NCI-H187 (cell line): ENCODE data around the gene LGALS9C.
"Not testable (repeated sequence)": the region's sequence is repeated elsewhere in the genome, so short reads cannot be mapped to it uniquely, and the experiment has no call there.

Experiments used
- DNase-seq, 2 experiments: peaks; one replicate each; lab custom pipeline; 2025; lab: John Stamatoyannopoulos, UW

LGALS9C gene

GRCh38 chr17:18478977-18479595 lies 2.5 kb downstream of the LGALS9C start:
- DNase-seq = not testable (repeated sequence)

GRCh38 chr17:18481775-18482174 lies 5.2 kb downstream of the LGALS9C start:
- not testable (repeated sequence) for DNase-seq

- DNase-seq = not testable (repeated sequence)
Measured at GRCh38 chr17:18485936-18486464, 9.4 kb downstream of the LGALS9C start.

GRCh38 chr17:18487633-18488032 lies 11.0 kb downstream of the LGALS9C start:
- not testable (repeated sequence) for DNase-seq

GRCh38 chr17:18488622-18489021 lies 12.0 kb downstream of the LGALS9C start:
- DNase-seq = not testable (repeated sequence)

GRCh38 chr17:18490016-18490415 lies 13.4 kb downstream of the LGALS9C start:
- not testable (repeated sequence) for DNase-seq

- not testable (repeated sequence) for DNase-seq
Measured at GRCh38 chr17:18492712-18493480, 16.3 kb downstream of the LGALS9C start.

GRCh38 chr17:18494250-18494768 lies 17.7 kb downstream of the LGALS9C start:
- DNase-seq = not testable (repeated sequence)

- not testable (repeated sequence) for DNase-seq
Measured at GRCh38 chr17:18497044-18497443, 20.5 kb downstream of the LGALS9C start.

GRCh38 chr17:18499100-18499499 lies 22.5 kb downstream of the LGALS9C start:
- not testable (repeated sequence) for DNase-seq

GRCh38 chr17:18499756-18500155 lies 23.2 kb downstream of the LGALS9C start:
- not testable (repeated sequence) for DNase-seq

GRCh38 chr17:18500281-18500680 lies 23.7 kb downstream of the LGALS9C start:
- not testable (repeated sequence) for DNase-seq

- not testable (repeated sequence) for DNase-seq
Measured at GRCh38 chr17:18500816-18501215, 24.2 kb downstream of the LGALS9C start.

- not testable (repeated sequence) for DNase-seq
Measured at GRCh38 chr17:18503221-18503620, 26.6 kb downstream of the LGALS9C start.

GRCh38 chr17:18507729-18508128 lies 31.1 kb downstream of the LGALS9C start:
- DNase-seq = not testable (repeated sequence)

- not testable (repeated sequence) for DNase-seq
Measured at GRCh38 chr17:18508667-18509066, 32.1 kb downstream of the LGALS9C start.

- DNase-seq = not testable (repeated sequence)
Measured at GRCh38 chr17:18521100-18521499, 44.5 kb downstream of the LGALS9C start.

GRCh38 chr17:18525015-18525414 lies 48.4 kb downstream of the LGALS9C start:
- not testable (repeated sequence) for DNase-seq

- not testable (repeated sequence) for DNase-seq
Measured at GRCh38 chr17:18526168-18526800, 49.7 kb downstream of the LGALS9C start.

- not testable (repeated sequence) for DNase-seq
Measured at GRCh38 chr17:18527354-18527753, 50.8 kb downstream of the LGALS9C start.

GRCh38 chr17:18528435-18528834 lies 51.8 kb downstream of the LGALS9C start:
- not testable (repeated sequence) for DNase-seq

- DNase-seq = not testable (repeated sequence)
Measured at GRCh38 chr17:18528899-18529500, 52.4 kb downstream of the LGALS9C start.
